ENCODE data around the gene HYI.
A peak's percentile ranks its signal among the peaks of the same experiment; 100 is the strongest.
"Not testable (repeated sequence)": the region's sequence is repeated elsewhere in the genome, so short reads cannot be mapped to it uniquely, and the experiment has no call there.

HYI gene

DNA sequence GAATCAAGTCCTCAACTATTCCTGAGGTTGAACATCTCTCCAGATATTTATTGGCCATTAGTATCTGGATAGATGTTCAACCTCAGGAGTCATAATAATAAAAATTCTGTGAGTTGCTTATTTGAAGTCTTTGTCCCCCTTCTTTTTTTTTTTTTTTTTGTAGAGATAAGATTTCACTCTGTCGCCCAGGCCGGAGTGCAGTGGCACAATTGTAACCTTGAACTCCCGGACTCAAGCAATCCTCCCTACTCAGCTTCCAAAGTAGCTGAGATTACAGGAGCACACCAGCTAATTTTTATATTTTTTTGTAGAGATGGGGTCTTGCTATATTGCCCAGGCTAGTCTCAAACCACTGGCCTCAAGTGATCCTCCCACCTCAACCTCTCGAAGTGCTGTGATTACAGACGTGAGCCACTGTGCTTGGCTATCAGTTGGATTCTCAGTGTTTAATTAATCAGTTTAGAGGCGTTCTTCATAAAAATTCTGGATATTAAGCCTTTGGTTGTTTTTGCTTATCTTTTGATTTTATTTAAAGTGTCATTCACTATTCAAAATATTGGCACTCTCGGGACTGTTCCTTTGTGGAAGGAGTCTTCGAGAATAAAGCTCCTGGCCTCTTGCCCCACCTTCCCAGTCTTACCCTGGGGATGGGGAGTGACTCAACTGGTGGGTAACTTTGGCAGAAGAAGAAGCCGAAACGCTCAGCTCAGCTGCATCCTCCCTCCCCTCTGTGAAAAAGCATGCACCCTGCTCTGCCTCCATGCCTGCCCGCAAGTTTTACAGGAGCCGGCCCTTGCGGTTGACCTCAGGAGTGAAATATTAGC is 11.2 kb upstream of the HYI start:
- no peak for DNase-seq

DNA sequence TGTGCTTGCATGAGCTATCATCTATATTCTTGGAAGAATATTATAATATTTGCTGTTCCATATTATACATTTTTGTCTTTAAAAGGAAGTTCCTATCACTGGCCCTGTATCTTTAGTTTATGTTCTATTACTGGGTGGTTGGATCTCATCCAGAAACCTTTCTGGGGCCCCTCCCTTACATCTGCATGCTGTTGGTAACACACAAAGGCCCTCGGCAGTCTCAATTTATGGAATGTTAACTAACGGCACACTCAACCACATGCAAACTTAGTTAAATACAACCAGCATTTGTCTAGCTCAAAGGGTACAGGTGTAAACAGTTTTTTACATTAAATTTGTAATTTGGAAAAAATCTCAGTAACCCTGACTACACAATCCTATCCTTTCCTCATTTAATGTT is 9.7 kb upstream of the HYI start:
- DNase-seq = no peak

DNA sequence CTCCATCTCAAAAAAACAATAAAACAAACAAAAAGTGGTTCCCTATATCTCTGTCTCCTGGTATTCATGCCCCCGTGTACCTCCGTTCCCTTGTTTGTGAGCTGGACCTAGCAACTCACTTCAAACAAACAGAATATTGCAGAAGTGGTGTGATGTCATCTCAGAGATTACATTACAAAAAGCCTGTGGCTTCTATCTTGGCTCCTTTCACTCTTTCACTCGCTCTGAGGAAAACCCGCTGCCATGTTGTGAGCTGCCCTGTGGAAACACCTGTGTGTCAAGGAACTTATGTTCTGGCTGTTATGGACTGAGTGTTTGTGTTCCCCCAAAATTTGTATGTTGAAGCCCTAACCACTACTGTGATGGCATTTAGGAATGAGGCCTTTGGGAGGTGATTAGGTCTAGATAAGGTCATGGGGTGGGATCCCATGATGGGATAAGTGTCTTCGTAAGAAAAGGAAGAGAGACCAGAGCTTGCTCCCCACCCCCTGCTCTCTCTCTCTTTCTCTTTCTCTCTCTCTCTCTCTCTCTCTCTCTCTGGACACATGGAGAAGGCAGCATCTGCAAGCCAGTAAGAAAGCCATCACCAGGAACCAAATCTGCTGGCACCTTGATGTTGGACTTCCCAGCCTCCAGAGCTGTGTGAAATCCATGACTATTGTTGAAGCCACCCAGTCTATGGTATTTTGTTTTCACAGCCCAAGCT is 7.4 kb upstream of the HYI start:
- no peak for DNase-seq

DNA sequence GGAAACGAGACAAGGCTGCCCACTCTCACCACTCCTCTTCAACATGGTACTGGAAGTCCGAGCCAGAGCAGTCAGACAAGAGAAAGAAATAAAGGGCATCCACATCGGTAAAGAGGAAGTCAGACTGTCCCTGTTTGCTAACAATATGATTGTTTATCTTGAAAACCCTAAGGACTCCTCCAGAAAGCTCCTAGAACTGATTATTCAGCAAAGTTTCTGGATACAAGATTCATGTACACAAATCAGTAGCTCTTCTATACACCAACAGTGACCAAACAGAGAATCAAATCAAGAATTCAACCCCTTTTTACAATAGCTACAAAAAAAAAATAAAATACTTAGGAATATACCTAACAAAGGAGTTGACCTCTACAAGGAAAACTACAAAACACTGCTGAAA is 4.6 kb upstream of the HYI start:
- DNase-seq = not testable (repeated sequence)

DNA sequence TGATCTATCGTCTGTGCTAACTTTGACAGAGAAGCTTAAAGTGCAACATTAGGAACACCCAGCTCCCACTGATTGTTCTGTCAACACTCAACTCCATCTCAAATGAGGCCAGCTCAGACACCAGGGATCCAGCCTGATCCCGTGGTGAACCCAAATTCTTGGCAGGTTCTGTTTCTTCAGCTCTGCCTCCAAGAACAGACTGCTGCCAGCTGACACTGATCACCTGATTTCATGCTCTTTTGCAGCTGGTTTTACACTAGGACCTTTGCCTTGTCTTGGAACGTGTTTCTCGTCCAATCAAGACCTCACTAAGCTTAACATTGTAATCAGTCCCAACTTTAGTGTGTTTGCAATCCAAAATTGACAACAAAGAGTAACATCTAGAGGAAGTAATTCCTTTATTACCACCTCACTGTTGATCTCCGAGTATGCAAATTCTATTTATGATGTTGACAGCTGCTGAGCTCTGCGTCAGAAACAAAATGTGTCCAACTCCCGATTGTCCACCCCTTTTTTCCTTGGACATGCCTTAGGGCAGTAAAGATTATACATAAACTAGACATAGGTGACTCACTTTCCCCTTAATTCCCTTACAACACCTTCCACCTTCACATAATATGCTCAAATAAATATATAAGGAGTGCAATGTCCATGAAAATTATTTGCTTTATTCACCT is 1.6 kb upstream of the HYI start:
- DNase-seq = no peak

DNA sequence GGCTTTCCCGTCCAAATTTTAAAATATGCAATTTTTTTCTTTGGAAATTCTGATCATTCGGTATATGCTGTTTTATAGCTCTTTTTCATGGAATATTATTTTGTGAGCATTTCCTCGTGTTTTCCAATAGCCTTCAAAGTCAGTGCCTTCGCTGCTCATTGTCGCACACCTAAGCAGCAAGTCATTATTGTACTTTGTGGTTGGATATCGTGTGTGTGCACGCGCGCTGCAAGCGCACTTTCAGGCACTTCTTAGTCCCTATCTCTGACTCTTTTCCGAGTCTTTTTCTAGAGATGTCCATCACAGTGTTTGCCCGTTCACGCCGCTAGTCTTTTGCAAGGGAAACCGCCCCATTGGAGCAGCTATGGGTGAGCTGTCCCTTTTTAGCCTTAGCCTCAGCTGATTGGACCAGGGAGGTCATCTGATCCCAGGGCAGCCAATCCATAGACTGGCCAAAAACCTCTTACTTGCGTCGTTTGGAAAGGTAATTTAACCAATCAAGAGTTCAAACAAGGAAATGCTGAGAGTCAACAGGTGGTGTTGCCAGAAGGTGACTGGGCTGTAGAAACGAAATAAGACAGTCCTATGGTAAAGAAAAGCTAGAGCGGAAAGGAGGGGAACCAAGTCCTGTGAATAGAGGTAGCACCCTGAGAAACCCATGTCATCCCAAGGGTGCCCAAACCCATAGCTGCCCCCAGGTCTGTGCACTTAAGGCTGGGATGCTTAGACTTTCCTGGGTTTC is 710 bp upstream of the HYI start:
- DNase-seq = peak in 12 of 14 donors; percentile 22 to 88 (median 55)

DNA sequence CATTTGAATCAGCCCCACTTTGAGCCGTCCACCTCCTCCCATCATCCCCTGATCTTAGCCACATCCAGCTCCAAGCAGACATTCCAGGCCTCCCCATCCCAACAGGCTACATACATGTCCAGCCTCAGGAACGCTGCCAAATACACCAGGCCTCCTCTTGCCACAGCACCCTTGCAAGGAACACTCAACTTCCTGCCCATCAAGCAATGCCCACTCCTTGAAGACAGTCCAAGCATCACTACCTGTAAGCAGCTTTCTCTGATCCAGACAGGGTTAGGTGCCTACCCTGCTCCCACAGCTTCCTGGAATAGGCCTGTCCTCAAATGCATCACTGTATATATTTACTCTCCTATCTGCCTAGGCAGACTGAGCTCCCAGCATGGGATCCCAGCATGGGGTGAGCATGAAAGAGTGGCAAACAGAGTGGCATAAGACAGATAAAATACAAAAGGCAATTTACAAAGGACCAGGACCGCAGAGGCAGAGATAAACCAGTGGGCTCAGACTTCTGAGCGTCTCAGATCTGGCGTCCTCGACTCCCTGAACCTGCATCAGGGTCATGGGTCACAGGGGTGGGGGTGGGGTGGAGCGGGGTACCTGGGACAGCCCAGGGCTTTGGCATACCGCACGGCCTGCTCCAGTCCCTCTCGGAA is 816 bp downstream of the HYI start:
- peak in 7 of 14 donors; percentile 22 to 74 (median 47) for DNase-seq

DNA sequence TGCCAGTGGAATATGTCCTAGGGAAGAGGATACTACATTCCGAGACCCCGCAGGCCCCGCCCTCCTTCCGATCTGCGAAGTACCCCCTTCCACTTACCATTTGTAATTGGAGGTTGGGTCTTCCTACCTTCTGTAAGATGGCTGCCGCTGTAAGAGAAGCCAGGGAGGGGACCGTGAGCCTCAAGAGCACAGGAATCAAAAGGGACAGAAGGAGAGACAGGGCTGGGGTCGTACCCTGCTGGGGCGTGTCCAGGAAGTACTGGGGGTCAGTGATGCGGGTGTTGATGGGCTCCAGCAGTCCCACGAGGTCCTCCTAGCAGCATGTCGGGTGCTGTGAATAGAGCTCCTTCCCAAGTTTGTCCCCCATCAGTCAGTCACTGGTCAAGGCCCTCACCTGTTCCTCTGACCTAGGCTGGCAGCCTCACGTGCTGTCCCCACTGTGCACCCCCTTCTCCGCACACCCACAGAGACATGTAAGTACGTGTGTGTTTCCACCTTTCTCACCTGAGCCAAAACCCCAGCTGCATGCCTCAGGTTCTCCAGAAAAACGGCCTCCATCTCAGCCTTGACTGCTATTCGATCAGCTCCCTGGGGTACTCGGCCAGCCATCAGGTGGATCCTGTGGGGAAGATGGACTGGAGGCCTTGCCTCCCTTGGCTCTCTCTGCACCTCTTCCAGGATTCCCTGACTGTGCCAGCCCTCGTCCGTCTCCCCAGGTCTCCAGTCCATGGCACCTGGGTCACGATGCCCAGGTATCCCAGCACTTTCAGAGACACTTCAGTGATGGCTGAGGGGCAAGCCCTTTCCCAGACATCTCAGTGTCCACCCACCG is 1.8 kb downstream of the HYI start:
- no peak for DNase-seq

DNA sequence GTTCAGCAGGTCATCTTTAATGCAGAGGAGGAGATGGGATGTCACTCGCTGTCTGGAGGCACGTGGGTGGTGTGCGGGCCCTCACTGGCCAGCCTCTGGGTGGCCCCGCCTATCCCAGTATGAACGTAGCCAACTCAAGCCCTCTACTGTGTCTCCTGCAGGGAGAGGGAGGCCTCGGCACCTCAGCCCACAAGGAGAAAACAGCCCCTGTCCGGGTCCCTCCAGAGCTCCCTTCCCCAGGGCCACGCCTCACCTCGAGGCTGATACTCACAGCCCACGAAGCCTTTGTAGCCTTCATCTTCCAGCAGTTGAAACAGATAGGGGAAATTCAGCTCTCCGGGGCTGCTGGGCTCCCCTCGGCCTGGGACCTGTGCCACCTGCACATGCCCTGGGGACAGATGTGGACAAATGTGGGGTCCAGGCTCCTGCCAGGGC is 2.6 kb downstream of the HYI start:
- DNase-seq = no peak

DNA sequence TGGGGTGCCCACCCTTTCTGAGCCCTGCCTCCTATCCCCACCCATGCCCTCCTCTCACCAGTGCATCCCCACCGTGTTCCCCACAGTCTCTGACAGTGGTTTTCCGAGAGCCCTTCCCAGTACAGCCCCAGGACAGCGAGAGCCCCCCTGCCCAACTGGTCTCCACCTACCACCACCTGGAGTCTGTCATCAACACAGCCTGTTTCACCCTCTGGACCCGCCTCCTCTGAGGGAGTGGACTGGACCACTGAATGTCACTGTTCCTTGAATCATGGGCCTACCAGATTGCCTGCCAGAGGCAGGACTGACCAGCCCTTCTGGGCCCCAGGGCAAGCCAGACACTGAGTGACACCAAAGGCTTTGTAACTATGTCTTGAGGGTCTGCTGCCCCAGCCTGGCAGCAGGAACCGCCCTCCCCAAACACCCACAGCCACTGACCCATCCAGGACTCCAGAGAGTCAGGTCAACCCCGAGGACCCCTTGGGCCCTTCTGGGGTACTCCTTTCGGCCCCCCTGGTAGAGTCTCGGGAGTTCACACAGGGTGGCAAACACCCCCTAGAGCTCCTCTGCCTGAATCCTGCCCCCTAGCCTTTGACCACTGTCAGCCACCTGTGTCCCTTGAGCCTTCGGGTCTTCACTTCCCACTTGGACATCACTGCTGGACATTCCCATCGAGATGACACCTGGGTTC is 3.3 kb downstream of the HYI start:
- no peak for DNase-seq

DNA sequence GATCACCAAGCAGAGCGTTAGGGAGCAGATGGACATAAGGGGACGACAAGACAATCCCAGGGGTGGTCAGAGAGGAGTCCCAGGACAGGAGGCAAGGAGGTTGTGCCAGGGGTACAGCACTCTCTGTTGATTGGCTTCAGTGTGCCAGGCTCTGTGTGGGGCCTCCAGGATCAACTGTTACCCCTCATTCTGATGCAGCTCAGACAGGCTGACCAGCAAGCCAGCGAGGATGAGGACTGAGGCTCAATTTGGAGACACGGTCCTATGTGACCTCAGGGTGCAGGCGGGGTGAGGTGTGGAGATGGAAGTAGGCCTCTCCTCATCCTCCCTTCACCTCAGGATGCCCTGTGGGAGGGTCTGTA is 4.0 kb downstream of the HYI start:
- DNase-seq = no peak

DNA sequence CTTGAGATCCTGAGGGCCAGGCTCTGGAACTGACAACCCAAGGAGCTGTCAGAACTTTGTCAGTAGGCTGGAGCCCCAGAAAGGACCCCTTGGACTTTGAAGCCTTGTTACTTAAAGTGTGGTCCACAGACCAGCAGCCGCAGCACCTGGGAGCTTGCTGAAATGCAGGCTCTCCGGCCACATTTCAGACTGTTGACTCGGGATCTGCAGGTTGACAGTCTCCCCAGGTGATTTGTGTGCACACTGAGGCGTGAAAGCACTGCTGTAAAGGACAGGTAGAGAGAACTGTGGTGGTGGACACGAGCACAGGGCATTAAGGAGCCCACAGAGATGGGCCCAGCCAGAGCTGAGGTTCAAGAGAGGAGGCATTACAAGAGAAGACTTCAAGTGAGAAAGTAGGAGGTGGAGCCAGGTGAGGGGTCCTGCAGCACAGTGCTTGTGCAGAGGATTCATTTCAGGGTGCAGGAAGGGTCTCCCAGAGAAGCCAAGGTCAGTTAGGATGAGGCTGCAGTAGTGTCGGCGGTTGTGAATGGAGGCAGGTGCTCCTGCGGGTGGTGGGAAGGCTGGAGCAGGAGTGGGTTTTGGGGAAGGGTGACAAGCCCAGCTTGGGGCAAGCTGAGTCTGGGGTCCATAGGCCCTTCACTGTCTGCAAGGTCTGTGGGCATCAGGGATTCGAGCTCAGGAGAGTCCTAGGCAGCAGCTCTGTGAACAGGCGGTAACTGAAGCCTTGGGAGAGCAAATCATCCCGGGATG is 4.6 kb downstream of the HYI start:
- no peak for DNase-seq

DNA sequence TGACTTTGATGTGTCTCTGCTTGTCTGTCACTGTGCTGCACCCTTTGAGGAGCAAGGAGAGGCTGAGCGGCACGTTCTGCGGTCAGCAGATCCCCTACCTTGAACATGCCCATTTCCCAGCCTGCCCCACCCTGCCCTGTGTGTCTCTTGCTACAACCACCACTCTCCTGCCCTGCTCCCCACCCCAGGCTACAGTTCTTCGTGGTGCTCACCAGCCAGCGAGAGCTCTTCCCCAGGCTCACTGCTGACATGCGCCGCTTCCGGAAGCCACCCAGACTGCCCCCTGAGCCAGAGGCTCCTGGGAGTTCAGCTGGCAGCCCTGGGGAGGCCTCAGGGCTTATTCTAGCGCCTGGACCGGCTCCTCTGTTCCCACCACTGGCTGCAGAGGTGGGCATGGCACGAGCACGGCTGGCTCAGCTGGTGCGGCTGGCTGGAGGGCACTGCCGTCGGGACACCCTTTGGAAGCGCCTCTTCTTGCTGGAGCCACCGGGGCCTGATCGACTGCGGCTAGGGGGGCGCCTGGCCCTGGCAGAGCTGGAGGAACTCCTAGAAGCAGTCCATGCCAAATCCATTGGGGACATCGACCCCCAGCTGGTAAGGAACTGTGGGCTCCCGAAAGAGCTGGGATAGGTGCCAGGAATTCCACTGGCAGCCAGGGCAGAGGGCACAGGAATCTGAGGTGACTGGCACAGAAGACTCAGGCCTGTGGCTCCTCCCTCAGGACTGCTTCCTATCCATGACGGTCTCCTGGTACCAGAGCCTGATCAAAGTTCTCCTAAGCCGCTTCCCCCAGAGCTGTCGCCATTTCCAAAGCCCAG is 5.6 kb downstream of the HYI start:
- peak in 2 of 14 donors; percentile 17 to 30 for DNase-seq

DNA sequence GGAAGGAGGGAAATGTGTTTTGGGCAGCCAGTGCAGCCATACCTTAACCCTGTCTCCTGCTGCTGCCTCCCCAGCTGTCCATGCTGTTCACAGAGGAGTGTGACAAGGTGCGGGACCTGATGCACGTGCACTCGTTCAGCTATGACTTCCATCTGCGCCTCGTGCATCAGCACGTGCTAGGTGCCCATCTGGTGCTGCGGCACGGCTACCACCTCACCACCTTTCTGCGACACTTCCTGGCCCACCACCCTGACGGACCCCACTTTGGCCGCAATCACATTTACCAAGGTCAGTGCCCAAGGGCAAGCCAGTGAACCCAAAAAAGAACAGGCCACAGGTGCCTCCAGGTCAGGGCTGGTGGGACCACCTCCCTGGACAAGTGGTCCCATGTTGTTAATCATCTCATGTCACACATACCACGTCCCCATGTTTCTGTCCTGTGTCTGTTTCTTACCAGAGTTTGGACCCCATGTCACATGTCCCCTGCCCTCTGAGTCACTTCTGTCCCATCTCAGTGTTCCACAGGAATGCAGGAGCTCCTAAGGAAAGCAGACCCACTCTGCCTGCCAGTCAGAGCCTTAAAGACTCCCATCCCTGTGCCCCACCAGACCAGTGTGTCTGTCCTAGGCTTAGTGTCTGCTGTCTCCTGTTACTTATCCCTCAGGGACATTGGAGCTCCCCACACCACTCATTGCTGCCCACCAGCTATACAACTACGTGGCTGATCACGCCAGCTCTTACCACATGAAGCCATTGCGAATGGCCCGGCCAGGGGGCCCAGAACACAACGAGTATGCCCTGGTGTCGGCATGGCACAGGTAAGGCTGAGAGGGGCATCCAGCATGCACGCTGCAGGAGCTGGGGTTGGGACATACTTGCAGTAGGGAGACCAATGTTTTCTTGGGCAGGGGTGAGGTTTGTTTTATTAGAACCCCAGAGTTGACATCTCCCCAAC is 6.6 kb downstream of the HYI start:
- no peak for DNase-seq

DNA sequence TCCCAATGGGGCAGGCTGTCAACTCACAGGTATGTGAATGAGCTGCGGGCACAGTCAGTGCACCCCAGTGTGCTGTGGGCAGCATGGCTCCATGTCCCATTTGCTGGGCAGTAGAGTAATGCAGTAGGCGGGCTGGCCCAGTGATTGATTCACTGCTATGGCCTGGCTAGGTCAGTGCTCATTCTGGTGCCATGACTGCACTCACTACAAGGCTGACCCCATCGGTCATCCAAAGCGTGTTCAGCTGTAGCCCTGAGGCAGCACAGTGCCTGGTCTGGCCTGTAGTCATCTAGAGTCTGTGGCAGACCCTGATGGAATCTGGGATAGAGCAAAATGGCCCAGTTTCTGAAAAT is 7.4 kb downstream of the HYI start:
- no peak for DNase-seq

DNA sequence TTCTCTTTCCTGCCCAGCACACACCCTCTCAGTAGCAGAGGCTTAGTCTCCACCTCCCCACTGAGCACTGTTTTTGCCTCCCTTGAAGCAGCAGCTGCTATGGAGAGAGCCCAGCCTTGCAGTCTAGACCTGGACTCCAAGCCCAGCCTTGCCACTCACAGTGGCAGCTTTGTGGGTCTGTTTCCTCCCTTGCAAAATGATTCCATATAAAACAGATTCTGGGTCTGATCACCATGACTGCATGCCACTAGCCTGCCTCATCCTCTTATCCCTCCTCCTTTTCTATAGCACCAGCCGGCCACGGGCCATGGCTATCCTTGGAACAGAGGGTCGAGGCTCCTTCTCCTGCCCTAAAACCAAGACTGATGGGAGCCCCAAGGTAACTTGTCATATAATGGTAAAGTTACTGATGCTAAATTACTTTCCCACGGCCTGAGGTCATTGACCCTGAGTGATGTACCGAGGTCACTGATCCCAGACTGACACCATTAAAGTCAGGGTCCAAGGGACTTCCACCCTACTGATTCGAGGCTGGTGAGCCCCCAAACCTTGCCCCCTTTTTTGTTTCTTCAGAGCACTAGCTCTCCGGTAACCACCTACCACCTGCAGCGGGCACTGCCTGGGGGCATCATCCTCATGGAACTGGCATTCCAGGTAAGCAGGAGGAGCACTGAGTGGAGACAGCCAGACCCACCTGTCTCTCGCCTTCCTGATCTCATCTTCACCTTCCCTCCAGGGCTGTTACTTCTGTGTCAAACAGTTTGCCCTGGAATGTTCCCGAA is 7.9 kb downstream of the HYI start:
- no peak for DNase-seq

DNA sequence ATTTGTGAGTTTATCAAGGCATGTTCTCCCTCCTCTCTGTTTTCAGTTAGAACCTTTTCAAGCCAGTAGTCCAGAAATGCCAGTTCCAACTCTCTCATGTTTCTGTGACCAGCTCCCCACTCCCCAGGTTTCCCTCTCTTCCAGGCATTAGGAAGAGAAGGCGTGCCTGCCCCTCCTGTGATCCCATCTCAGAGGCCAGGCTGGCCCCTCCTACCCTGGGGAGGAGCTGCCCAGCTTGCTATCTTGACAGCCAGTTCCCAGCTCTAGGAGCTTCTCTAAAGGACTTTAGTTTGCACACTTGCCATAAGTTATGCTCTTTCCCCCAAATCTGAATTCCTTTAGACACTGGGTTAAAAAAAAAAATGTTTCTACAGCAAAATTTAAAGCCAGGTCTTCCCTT is 8.9 kb downstream of the HYI start:
- DNase-seq = no peak
